NCI-H526 treated with DMSO at 0.1 percent for 48 hours (cell line): ENCODE data around the gene DPEP2.
"Not testable (repeated sequence)": the region's sequence is repeated elsewhere in the genome, so short reads cannot be mapped to it uniquely, and the experiment has no call there.

ENCODE experiments used
- DNase-seq: peaks from one replicate; lab custom pipeline; 2025; lab: John Stamatoyannopoulos, UW

DPEP2 gene

GRCh38 chr16:67954421-67955196, 44.7 kb downstream of the DPEP2 start:
- DNase-seq = no peak

GRCh38 chr16:67953641-67954375, 45.5 kb downstream of the DPEP2 start:
- no peak for DNase-seq

- no peak for DNase-seq
Measured at GRCh38 chr16:67951485-67951884, 47.8 kb downstream of the DPEP2 start.

GRCh38 chr16:67950335-67950843, 48.9 kb downstream of the DPEP2 start:
- no peak for DNase-seq

GRCh38 chr16:67949645-67950044, 49.6 kb downstream of the DPEP2 start:
- DNase-seq = no peak

GRCh38 chr16:67948015-67948414, 51.3 kb downstream of the DPEP2 start:
- no peak for DNase-seq

- no peak for DNase-seq
Measured at GRCh38 chr16:67946966-67947558, 52.2 kb downstream of the DPEP2 start.

GRCh38 chr16:67946128-67946569, 53.1 kb downstream of the DPEP2 start:
- no peak for DNase-seq

GRCh38 chr16:67945392-67945933, 53.8 kb downstream of the DPEP2 start:
- no peak for DNase-seq

- no peak for DNase-seq
Measured at GRCh38 chr16:67944690-67945391, 54.4 kb downstream of the DPEP2 start.

- no peak for DNase-seq
Measured at GRCh38 chr16:67943619-67944504, 55.4 kb downstream of the DPEP2 start, which contains the start of gene LCAT. Gene LCAT, minus strand, starts transcription at chr16:67944120. Its CDS starts 19 bp downstream, at chr16:67944101.

- DNase-seq = no peak
Measured at GRCh38 chr16:67943256-67943618, 56.0 kb downstream of the DPEP2 start.

GRCh38 chr16:67942510-67943255, 56.6 kb downstream of the DPEP2 start:
- DNase-seq = no peak

- DNase-seq = no peak
Measured at GRCh38 chr16:67942200-67942509, 57.1 kb downstream of the DPEP2 start.

GRCh38 chr16:67941469-67942199, 57.6 kb downstream of the DPEP2 start:
- DNase-seq = no peak

GRCh38 chr16:67940446-67941089, 58.7 kb downstream of the DPEP2 start:
- DNase-seq = no peak

GRCh38 chr16:67939507-67940445, 59.5 kb downstream of the DPEP2 start:
- no peak for DNase-seq

GRCh38 chr16:67937713-67938112, 61.6 kb downstream of the DPEP2 start:
- not testable (repeated sequence) for DNase-seq
